GF-D8 (cell line): Measurements from ENCODE around the gene GRIFIN.
"Not testable (repeated sequence)": the region's sequence is repeated elsewhere in the genome, so short reads cannot be mapped to it uniquely, and the experiment has no call there.

Experiments used
- DNase-seq: peaks from one replicate; lab custom pipeline; 2025; lab: John Stamatoyannopoulos, UW

GRIFIN gene

GRCh38 chr7:2453849-2454248 lies 22.3 kb downstream of the GRIFIN start:
- not testable (repeated sequence) for DNase-seq

DNA sequence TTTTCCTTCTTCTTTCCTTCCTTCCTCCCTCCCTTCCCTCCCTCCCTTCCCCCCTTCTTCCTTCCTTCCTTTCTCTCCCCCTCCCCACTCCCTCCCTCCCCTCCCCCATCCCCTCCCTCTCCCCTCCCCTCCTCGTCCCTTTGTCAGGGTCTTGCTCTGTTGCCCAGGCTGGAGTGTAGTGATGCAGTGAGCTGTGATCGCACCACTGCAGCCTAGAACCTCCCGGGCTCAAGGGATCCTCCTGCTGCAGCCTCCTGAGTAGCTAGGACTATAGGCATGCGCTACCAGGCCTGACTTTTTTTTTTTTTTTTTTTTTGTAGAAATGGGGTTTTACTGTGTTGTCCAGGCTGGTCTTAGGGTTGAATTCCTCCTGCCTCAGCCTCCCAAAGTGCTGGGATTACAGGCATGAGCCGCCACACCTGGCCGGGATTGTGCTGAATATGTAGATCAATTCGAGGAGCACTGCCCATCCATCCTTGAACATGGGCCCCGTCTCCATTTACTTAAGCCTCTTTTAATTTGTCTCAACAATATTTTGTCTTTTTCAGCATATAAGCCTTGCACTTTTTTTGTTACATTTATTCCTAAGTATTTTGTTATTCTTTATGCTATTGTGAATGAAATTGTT lies 23.4 kb downstream of the GRIFIN start:
- DNase-seq, result no peak

DNA sequence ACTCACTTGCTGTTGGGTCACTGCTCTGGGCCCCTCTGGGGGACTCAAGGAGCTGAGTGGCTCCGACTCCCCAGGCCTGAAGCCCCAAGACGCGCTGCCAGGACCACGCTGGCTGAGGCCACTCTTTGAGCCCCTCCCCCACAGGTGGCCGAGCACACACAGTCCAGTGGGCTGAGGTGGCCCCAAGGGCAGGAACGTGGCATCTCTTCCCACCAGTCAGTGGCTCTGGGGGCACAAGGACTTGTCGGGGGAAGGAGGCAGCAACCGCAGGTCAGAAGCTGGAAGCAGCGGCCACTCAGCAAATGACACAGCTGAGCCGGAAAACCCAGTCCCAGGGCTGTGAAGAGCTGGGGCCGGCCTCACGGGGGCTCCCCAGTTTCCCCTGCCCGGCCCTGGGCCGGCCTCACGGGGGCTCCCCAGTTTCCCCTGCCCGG lies 24.1 kb downstream of the GRIFIN start:
- peak; percentile 23 for DNase-seq

- DNase-seq, result peak; percentile 47
These were observed 24.8 kb downstream of the GRIFIN start for GRCh38 chr7:2451171-2452073.

DNA sequence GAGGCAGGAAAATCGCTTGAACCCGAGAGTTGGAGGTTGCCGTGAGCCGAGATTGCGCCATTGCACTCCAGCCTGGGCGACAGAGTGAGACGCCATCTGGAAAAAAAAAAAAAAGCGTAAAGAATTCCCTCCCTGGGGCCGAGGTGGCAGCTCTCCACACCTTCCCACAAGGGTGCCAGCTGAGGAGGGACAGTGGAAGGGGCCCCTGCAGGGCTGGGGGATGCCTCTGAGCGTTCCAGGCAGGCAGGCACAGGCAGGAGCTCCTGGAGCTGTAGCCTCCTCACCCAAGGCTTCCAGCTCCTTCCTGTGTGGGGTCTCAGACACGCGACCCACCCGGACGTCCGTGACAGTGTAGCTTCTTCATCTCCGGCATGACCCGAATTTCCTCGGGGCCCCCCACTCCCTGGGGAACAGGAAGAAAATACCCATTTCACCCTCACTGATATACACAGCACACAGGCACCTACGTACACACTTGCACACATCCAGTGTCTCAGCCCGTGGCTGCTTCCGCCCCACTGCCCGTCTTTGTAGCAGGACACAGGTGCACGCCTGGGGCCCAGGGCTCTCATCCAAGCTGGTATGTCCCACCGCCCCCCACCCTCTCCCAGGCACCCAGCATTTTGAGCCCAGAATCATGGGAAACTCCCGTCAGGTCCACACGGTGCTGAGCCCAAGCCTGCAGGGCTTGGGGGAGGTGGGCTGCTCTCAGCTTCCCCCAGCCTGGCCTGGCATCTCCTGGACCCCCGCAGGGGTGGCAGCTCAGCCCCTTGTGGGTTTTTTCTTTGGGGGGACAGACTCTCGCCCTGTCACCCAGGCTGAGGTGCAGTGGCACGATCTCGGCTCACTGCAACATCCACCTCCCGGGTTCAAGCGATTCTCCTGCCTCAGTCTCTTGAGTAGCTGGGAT lies 25.7 kb downstream of the GRIFIN start:
- no peak for DNase-seq

- no peak for DNase-seq
These were observed 29.5 kb downstream of the GRIFIN start for GRCh38 chr7:2446676-2447075.

GRCh38 chr7:2445898-2446555 lies 30.2 kb downstream of the GRIFIN start:
- DNase-seq, result no peak

GRCh38 chr7:2445047-2445446 lies 31.2 kb downstream of the GRIFIN start:
- no peak for DNase-seq

DNA sequence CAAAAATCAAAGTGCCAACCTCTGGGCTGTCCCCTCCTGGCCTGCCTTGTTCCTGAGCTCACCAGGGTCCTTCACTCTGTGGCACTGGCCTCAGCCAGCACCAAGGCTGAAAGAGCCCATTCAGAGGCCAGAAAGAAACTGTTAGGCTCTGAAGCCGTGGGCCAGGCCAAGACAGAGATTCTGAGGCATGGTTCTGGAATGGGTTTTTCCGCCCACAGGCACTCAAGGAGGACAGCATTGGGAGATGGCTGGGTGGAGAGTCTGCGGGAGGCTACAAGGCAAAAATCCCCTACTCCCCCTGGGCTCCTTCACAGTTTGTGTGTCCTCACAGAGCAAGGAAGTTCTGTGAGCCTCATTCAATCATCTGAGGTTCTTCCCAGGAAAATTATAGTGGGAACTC lies 31.7 kb downstream of the GRIFIN start:
- no peak for DNase-seq

GRCh38 chr7:2443491-2443890 lies 32.7 kb downstream of the GRIFIN start:
- no peak for DNase-seq

DNA sequence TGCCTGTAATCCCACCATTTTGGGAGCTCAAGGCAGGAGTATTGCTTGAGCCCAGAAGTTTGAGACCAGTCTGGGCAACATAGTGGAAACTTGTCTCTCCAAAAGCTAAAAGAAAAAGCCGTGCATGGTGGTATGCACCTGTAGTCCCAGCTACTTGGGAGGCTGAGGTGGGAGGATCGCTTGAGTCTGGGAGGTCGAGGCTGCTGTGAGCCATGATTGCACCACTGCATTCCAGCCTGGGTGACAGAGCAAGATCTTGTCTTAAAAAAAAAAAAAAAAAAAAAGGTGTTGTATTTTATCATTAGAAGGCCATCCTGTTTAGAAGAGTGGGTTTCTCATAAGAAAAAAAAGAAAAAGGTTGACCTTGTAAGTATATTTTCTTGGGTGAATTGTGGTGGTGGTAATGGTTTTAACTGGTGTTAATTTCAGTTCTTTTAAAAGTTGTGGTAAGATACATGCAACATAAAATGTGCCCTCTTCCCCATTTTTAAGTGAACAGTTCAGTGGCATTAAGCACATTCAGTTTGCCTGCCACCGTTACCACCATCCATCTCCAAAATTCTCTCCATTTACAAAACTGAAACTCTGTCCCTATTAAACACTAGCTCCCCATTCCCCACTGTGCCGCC lies 34.7 kb downstream of the GRIFIN start:
- peak; percentile 20 for DNase-seq

DNA sequence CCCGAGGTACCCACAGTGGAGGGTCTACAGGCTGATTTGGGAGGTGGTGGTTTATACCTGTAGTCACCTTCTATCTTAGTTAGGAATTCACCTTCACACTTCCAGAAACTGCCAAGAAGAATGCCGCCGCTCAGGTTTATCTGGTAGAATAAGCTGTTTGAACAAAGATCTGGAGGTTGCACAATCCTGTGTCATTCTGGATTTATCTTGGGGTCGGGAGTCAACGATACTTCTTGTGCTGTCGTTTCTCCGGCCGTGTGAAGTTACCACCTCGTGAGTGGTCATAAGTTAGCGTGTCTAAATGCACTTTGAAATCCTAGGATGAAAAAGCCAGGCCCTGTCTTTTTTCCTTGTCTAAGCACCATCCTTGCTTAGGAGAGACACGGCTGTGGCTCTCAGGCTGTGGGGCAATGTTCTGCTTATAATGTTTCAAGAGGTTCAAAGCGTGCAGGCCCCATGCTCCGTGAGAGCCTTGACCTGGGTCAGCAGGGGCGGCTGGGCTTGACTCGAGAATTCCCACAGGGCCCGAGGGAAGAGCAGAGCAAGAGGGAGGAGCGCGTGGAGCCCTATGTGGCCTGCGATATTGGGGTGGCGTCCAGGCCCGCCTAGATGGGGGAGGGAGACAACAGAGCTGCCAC lies 35.5 kb downstream of the GRIFIN start:
- no peak for DNase-seq

DNA sequence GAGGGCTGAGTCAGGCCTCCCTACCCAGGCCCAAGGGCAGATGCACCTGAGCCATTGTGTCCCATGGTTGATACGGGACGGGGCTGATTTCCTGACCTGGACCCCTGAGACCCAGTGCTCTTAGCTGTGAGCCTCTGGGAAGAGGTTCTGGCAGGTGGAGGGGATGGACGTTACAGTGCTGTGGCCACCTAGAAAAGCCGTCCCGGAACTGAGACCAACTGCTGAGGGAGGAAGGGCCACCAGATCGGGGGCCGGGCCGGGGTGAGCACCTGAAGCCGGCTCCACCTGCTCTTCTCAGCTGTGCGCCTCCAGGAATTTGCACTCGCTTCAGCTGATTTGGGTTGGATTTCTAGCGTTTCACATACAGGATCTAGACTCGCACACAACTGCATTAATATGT lies 37.4 kb downstream of the GRIFIN start:
- DNase-seq, result no peak

DNA sequence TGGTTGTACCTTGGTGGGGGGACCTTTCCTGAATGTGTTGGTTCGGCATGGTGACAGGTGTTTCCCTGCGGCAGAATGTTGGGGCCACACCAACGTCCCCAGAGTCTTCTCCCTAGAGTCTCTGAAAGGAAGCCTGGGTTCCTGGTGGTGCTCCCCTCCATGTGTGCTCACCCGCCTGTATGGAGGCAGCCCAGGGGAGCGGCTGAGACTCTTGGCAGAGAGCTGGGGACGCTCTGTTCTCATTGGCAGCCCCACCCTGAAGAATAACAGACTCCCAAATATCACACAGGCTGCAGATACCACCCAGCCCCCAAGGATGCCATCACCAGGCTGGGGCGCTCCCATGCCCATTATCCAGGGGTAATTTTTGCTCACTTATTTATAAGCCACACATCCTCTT lies 38.0 kb downstream of the GRIFIN start:
- no peak for DNase-seq

GRCh38 chr7:2437537-2438148 lies 38.6 kb downstream of the GRIFIN start:
- DNase-seq, result no peak

GRCh38 chr7:2437136-2437535 lies 39.1 kb downstream of the GRIFIN start:
- DNase-seq, result no peak

DNA sequence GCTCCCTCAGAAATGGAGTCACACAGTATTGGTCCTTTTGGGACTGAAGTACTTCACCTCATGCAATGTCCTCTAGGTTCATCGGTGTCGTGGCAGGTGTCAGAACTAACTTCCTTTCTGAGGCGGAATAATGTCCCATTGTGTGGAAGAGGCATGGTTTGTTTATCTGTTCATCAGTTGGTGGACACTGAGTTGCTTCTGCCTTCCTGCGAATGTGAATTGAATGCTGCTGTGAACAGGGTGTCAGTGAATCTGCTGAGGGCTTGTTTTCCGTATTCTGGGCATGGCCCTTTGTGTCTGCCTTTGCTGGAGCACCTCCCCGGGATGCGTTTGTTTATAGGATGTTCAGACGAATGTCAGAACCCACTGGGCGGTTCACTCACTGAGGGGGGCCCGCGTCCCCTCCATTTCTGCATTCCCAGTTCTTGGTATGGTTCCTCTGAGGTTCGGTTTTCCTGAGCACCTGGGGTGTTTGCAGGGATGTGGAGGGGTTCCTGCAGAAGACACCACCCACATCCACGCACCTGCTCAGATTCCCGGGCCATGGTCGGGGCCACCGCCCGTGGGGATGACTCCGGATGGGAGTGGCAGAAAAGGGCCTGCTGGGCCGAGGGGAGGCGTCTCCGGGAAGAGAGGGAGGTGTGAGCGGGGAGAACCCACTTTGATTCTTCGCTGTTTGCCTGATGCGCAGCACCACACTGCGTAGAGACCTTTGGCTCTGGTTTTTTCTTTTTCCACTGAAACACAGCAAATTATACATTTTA lies 39.7 kb downstream of the GRIFIN start:
- no peak for DNase-seq

DNA sequence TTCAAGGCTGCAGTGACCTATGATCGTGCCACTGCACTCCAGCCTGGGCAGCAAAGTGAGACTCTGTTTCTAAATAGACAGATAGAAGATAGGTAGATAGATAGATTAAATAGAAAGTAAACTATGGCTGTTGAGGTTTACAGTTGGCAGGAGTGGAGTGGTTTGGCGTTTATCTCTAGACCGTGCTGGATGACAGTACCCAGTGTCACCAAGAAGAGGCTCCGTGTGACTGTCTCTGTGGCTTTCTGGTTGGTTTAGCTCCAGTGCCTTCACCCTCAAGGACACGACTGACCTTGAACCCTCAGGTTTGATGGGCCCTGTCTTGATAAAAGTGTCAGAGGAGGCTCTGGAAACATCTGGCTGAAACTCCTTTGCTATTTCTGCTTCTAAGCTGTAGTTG lies 41.1 kb downstream of the GRIFIN start:
- no peak for DNase-seq

DNA sequence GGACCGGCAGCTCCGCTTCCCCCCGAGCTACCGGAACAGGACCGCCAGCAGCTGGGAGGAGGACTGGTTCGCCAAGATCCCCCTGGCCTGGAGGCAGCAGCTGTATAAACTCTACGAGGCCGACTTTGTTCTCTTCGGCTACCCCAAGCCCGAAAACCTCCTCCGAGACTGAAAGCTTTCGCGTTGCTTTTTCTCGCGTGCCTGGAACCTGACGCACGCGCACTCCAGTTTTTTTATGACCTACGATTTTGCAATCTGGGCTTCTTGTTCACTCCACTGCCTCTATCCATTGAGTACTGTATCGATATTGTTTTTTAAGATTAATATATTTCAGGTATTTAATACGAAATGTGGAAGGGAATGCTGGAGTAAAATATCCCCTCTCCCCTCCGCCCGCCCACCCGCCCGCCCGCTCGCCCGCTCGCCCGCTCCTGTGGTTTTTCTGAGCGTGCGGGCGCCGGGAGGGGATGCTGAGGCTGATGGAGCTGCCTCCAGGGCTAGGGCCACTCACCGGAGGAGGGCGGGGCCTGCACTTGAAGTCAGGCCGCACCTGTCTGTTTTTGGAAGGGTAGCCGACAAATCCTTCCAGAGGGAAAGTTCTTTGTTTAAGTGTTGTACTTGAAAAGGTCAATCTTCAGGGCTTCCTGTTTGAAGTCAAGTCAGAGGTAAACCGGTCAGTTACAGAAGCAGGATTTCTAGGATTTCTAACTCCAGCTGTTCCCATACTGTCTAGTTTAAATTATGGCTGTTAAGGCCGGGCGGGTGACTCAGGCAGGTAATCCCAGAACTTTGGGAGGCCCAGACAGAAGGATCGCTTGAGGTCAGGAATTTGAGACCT lies 42.3 kb downstream of the GRIFIN start:
- DNase-seq, result no peak
